ENCODE results near the gene BICDL1. TPM values are rescaled to one million over a fixed set of nuclear protein-coding genes. Genes with fewer than 3 reads are reported as not detected.

The BICDL1 gene
- total RNA-seq, 1 donor from 2014 or later = 42.4 TPM

- intact Hi-C loops (cut with micrococcal nuclease) = loop anchor here (5.0 to 10.0 kb wide), 3 partner anchors 134 to 316 kb away; partner anchors contain the start of genes COX6A1, RNU4-1 and RNU4-2
Observed at GRCh38 chr12:120118321-120119061, 129.5 kb downstream of the BICDL1 start.

DNA sequence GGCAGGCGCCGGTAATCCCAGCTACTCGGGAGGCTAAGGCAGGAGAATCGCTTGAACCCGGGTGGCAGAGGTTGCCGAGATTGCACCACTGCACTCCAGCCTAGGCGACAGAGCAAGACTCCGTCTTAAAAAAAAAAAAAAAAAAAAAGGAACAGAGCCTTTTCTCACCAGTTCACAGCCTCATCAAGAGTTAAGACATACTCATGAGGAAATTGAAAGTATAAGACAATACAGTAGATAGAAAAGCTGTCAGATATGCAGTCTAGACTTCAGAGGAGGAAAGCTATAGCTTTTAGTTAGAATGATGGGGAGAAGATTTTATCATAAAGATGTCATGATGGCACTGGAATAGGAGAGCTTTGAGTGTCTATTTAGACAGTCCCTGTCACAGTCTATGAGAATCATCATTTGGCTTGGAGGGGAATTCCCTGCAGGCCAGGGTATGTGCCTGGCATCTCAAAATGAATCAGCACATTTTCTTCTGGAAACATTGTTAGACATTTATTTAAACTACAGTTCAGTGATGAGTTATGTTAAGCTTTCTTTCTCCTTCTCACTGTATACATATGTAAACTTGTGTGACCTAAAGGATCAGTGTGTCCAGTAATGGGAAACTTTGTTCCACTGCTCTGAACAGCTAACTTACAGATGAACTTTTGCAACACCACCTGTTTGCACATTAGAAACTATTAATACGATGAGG is 130.4 kb downstream of the BICDL1 start:
- intact Hi-C loops (cut with micrococcal nuclease) = loop anchor here (5.0 to 10.0 kb wide), 3 partner anchors 133 to 315 kb away; partner anchors contain the start of genes COX6A1, RNU4-1 and RNU4-2

DNA sequence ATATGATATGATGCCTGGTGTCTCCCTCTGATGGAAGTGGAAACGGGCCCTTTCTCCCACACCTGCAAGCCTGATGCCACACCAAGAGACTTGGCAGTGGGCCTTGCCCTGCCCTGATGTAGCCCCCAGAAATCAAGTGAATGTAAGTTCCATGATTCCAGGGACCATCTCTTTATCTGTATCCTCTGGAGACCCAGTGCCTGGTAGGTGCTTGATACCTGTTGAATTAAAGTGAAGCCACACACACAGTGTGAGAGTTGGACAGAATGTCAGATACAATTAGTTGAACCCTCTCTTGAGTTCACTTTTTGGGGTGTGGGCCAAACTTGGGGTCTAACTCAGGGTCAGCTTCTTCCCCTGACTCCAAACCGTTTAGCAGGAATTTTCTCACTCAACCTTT is 132.3 kb downstream of the BICDL1 start:
- intact Hi-C loops (cut with micrococcal nuclease) = no loop called here

DNA sequence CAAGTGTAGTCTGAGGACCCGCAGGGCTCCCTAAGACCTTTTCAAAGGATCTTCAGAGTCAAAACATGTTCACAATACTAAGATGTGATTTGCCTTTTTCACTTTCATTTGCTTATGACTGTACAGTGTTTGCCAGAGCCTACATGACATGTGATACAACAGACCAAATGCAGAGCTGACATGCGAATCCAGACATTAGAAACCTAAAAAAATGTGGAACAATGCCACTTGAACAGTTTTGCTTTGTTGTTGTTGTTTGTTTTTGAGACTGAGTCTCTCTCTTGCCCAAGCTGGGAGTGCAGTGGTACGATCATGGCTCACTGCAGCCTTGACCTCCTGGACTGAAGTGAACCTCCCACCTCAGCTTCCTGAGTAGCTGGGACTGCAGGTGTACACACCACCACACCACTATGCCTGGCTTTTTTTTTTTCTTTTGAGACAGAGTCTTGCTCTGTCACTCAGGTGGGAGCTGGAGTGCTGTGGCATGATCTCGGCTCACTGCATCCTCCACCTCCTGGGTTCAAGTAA is 132.8 kb downstream of the BICDL1 start:
- intact Hi-C loops (cut with micrococcal nuclease) = no loop called here

DNA sequence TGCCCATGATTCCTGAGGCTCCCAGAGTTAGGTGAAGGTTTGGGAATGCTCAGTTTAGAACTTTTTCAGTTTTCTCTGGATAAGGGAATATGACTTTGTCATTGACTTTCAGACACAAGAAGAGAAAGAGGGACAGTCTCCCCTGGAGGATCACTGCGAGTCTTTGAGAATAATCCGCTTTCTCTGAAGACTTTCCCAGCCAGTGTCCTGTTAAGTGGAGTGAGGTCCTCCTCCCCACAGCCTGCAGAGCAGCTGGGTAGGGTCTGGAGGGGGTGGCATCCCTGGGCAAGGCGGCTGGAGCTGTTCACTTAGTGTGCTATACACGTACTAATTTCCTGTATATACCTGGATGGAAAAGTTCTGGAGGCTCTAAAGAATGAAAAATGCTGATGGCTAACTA is 136.0 kb downstream of the BICDL1 start:
- intact Hi-C loops (cut with micrococcal nuclease) = no loop called here

GRCh38 chr12:120125792-120126634 is 137.0 kb downstream of the BICDL1 start:
- intact Hi-C loops (cut with micrococcal nuclease) = no loop called here

- intact Hi-C loops (cut with micrococcal nuclease) = no loop called here
Observed at GRCh38 chr12:120126635-120127005, 137.6 kb downstream of the BICDL1 start.

DNA sequence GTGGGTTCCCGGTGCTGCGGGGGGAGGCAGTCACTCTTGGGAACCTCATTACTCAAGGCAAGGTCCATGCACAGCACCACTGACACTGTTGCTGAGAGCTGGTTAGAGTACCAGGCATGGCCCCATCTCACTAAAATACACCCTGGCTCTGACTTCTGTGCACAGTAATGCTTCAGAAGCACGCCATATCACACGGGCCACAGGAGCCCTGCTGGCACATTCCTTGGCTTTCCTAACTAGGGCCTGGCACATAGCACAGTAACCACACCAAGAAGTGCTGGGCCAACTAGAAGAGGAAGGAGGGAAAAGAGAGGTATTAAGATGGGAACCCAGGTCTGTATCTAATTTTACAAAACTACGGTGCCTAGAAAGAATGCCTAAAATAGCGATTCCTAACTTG is 141.0 kb downstream of the BICDL1 start:
- intact Hi-C loops (cut with micrococcal nuclease) = no loop called here

GRCh38 chr12:120131116-120131515 is 142.1 kb downstream of the BICDL1 start:
- intact Hi-C loops (cut with micrococcal nuclease) = no loop called here

DNA sequence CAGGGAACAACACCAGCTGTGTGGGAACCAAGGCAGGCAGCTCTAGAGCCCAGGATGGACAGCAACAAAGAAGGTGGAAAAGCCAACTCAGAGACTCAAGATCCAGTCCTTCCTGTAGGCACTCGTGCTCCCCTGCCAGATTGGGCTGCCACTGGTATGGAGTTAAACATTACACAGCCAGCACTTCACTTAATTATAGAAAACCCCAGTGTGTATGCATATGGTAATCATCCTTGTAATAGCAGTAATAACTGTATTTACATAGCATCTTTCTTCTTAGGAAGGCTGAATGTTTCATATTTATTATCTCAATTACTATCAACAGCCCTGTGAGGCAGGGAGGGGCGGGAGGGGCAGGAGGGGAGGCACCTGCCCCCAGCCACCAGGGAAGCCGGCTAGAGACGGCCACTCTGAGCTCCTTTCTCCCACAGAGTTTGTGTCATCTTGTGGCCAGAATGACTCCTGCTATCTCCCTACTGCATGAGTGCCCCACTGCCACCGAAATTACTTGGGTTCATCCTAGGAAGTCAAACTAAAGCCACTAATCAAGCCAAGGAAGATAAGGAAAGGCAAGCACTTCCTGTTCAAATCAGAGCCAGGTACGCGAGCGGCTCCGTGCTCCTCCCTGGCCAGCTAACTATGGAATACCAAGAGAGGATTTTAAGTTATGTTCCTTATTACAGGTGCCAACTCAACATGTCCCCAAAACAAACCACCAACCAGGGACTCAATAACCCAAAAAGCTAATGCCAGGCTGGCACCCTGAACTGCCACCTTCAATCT is 143.2 kb downstream of the BICDL1 start:
- intact Hi-C loops (cut with micrococcal nuclease) = no loop called here

DNA sequence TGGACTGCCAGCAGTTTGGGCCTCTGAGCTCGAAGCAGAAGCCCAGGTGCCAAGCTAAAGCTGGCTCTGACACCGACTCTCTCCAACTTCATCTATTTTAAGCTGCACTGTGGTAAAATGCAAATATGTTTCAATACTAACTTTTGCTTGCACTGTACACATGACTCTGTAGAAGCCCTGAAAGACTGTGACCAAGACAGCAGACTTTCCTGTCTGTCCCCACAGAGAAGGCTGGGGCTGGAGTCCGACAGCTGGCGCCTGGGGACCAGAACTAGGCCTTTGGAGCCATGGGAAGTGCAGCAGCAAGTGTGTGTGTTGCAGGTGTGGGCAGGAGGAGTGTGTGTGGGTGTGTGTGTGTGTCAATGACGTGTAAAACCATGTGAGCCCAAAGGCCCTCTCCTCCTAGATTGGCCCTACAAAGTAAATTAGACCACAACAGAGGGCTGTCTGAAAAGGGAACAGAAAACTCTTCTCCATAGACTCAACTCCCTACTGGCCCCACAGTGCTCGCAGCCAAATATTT is 143.9 kb downstream of the BICDL1 start:
- intact Hi-C loops (cut with micrococcal nuclease) = no loop called here

DNA sequence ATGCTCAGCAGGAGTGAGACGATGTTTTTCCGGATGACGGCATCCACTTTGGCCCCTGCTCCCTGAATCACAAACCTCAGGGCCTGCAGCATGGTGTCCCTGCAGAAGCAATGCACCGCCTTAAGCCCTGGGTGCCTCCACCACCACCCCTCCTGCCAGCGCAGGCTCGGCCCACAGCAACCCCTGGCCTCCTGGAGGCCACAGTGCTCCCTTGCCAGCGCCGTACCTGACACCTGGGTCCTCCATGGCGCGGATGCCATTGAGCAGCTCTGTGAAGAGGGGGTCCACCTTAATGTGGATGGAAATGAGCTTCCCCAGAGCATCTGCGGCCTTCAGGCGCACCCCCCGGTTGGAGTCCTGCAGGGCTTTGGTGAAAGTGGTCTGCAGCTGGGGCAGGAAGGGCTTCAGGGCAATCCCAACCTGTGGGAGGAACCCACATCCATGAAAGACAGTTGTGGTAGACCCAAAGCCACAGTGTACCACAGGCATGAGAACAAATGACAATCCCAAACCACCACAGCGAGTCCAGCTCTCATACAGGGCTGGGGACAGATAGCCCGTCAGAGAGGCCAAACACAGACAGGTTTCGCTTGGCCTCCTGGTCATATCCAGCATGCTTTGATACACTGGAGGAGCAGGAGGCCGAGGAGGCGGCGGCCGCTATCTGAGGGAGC is 145.4 kb downstream of the BICDL1 start:
- intact Hi-C loops (cut with micrococcal nuclease) = no loop called here

DNA sequence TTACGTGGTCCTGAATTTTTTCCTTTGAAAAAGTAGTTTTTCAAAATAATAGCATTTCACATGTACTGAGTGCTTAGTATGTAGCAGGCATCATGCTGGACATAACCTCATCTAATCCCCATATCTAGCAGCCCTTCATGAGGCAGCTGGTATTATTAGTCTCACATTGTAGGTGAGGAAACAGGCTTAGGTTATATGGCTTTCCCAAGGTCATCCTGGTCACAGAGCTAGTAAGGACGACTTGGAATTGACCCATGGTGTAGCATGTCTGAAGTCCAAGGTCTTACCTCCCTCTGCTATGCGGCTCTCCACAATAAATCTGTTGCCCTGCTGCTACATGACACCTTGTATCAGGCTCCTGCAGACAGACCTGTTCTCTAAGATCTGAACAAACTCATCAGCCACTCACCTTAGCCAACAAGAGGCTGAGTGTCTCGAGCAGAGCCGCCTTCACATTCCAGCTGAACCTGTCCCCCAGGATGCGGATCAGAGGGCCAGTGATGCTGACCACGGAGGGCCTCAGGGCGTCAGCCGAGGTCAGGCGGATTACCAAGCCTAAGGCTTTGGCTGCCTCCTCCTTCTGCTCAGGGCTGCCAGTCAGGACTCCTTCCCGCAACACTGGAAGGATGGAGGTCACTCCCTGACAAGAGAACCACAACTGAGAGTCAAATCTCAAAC is 147.2 kb downstream of the BICDL1 start:
- intact Hi-C loops (cut with micrococcal nuclease) = no loop called here

- intact Hi-C loops (cut with micrococcal nuclease) = no loop called here
Observed at GRCh38 chr12:120137833-120138232, 148.8 kb downstream of the BICDL1 start.

DNA sequence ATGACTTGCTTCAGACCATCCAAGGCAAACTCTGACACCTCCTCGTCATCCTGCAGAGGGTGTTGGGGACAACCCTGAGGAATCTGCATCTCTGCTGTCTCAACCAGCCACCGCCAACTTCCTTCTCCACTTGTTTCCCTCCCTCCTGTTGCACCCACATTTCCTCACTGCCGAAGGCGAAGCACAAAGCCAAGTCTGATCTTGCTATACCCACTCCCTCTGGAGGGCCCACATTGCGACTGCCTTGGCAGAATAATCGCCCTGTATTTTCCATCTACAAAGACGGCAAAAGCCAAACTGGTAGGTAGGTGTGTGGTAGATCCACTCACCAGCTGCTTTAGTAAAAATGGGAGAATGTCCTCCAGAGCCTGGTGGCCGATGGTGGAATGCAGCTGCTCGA is 149.3 kb downstream of the BICDL1 start:
- intact Hi-C loops (cut with micrococcal nuclease) = no loop called here

DNA sequence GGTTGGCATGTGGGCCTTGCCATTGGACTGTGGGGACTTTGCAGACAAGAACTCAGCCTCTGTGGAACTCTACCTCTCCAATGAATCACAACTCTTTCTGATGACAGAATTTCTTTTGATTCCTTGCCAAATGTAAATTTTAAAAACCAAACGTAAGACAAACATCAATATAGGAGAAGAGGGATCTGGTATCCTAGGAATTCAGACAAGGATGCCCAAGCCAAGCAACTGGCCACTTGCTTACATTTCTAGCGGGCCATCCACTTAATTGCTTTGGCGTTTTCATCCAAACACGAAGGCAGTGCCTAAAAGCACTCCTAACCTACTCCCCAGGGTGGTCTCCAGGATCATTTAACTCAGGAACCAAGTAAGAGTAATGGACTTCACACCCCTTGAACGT is 150.9 kb downstream of the BICDL1 start:
- intact Hi-C loops (cut with micrococcal nuclease) = no loop called here

DNA sequence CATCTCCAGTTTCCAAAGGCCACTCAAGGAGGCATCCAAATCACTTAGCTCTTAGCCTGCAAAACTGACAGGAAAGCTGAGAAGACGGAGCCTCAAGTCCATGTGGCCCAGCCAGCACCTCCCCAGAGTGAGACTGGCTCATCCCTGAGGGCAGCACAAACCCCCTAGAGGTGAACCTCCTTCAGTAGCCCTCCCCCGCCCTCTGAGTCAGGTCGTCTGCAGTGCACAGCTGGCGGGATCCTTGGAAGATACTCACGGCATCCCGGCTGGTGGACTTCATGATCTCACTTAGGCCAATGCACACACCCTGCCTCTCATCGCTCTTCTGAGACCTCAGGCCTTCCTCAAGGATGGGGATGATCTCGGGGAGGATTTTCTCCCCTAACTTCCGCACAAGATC is 151.6 kb downstream of the BICDL1 start:
- intact Hi-C loops (cut with micrococcal nuclease) = no loop called here

GRCh38 chr12:120141336-120141735 is 152.3 kb downstream of the BICDL1 start:
- intact Hi-C loops (cut with micrococcal nuclease) = no loop called here

DNA sequence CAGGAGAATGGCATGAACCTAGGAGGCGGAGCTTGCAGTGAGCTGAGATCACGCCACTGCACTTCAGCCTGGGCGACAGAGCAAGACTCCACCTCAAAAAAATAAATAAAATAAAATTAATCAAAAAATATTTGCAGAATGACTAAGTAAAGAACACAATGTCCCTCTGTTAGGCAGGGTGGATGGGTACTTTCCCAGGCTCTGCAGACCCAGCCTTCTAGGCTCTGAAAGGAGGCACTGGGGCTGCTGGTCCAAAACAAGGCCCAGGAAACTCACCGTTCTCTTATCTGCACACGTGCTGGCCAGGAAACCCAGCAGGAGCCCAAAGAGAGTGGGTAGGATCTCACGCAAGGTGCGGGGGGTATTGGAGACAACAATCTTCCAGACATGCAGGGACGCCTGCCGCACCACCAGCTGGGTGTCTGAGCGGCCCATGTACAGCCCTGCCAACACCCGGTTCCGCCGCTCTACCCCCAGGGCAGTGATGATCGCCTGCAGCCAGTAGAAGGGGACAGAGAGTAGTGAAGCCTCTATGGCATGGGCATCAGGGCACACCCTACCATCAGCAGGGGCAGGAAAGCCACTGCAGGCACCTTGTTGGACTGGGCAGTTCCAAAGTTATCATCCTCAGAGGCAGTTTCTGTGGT is 153.3 kb downstream of the BICDL1 start:
- intact Hi-C loops (cut with micrococcal nuclease) = no loop called here
